ENCODE results near the gene COMMD1. TPM values are rescaled to one million over a fixed set of nuclear protein-coding genes. Genes with fewer than 3 reads are reported as not detected.
"Not testable (repeated sequence)": the region's sequence is repeated elsewhere in the genome, so short reads cannot be mapped to it uniquely, and the experiment has no call there.

The COMMD1 gene
- total and polyA plus RNA-seq, 2 donors (not counting 1 experiment from before 2014, with no cell fraction given) = 38.6 to 49.3 TPM

DNA sequence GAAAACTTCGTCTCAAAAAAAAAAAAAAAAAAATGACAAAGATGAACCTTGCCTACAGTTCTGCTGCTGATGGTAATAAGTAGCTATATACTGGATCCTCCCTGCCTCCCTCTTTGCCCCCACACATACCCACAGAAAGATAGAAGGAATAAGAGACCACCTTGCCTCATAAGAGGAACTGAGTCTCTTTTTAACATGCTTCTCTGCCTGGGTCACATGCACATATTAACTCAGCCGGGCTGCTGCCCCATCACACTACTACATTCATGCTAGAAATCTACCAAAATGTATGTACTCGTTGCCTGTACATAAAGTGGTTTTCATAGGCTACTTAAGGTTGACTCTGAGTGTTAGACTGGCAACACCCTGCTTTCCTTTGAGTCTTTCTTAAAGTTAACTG lies 211.5 kb downstream of the COMMD1 start:
- no peaks in the 10 kb centered on the region for H3K4me1 ChIP-seq (ENCODE audit: control insufficient read depth, extremely low read depth, insufficient read depth, low read length)
- H4K20me1 ChIP-seq (ENCODE audit: control insufficient read depth, extremely low read depth, insufficient read depth, low read length) = no peaks in the 10 kb centered on the region
- H3K27ac ChIP-seq (ENCODE audit: insufficient read depth, low read length) = no peak overlapping the region
- no peak overlapping the region for H3K4me2 ChIP-seq (ENCODE audit: extremely low read depth, insufficient read depth, low read length)
- no peaks in the 10 kb centered on the region for H3K79me2 ChIP-seq (ENCODE audit: control insufficient read depth, insufficient read depth, low read length)
- H3K27me3 ChIP-seq (ENCODE audit: control insufficient read depth, insufficient read depth, low read length) = no peaks in the 10 kb centered on the region
- no peaks in the 10 kb centered on the region for H3K36me3 ChIP-seq (ENCODE audit: control insufficient read depth, insufficient read depth, low read length)
- H3K9me3 ChIP-seq (ENCODE audit: control insufficient read depth, insufficient read depth, low read depth, low read length) = no peaks in the 10 kb centered on the region
- no peak overlapping the region for H3K9ac ChIP-seq (ENCODE audit: insufficient read depth, low read length)
- H2AFZ ChIP-seq (ENCODE audit: low read length) = no peak overlapping the region
- no peak overlapping the region for H3K4me3 ChIP-seq (replicated peaks in 1 of 4; ENCODE audit: control extremely low read depth in 1 of 4, insufficient read depth in 1 of 4, low read depth in 3 of 4, low read length in 4 of 4)
- TF ChIP-seq EZH2 (IDR thresholded peaks at IDR 0.05; ENCODE audit: low read length, missing control alignments) = no peak
- TF ChIP-seq, protein P1, sequence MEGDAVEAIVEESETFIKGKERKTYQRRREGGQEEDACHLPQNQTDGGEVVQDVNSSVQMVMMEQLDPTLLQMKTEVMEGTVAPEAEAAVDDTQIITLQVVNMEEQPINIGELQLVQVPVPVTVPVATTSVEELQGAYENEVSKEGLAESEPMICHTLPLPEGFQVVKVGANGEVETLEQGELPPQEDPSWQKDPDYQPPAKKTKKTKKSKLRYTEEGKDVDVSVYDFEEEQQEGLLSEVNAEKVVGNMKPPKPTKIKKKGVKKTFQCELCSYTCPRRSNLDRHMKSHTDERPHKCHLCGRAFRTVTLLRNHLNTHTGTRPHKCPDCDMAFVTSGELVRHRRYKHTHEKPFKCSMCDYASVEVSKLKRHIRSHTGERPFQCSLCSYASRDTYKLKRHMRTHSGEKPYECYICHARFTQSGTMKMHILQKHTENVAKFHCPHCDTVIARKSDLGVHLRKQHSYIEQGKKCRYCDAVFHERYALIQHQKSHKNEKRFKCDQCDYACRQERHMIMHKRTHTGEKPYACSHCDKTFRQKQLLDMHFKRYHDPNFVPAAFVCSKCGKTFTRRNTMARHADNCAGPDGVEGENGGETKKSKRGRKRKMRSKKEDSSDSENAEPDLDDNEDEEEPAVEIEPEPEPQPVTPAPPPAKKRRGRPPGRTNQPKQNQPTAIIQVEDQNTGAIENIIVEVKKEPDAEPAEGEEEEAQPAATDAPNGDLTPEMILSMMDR (conservative IDR thresholded peaks at IDR 0.05 in 1 of 2, IDR thresholded peaks at IDR 0.05 in 1 of 2; ENCODE audit: low read depth in 1 of 2, low read length in 2 of 2) = no peak
- no peak for DNase-seq (ENCODE audit: low read depth in 2 of 2)

DNA sequence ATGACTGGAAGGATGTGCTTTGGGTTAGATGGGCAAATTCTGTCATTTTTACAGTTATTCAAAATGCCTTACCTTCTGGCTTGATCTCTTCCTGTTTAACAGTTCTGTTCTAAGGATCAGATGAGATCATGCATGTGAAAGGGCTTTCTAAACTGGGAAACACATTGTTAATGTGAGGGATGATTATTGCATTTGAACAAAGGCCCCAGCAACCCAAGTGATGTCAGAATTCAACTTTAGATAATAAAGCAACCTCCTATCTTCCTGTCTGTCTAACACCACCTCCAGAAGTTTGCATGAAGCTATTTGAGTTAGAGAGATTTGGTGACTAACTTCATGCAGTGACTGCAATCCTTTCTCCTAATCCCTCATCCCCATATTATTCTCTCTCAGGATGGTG lies 212.7 kb downstream of the COMMD1 start:
- no peak overlapping the region for H3K27ac ChIP-seq (ENCODE audit: insufficient read depth, low read length)
- DNase-seq (ENCODE audit: low read depth in 2 of 2) = peak in 1 of 2 donors; percentile 13

GRCh38 chr2:62119311-62119974 lies 214.0 kb downstream of the COMMD1 start:
- Histone ChIP-seq H3K9me3 (ENCODE audit: control insufficient read depth, insufficient read depth, low read depth, low read length) (no peaks in the 10 kb centered on the region), H3K79me2 (ENCODE audit: control insufficient read depth, insufficient read depth, low read length) (no peaks in the 10 kb centered on the region), H4K20me1 (ENCODE audit: control insufficient read depth, extremely low read depth, insufficient read depth, low read length) (no peaks in the 10 kb centered on the region), H3K9ac (ENCODE audit: insufficient read depth, low read length) (no peak overlapping the region), H3K27me3 (ENCODE audit: control insufficient read depth, insufficient read depth, low read length) (no peaks in the 10 kb centered on the region), H3K27ac (ENCODE audit: insufficient read depth, low read length) (no peak overlapping the region), H3K4me2 (ENCODE audit: extremely low read depth, insufficient read depth, low read length) (no peak overlapping the region), H3K36me3 (ENCODE audit: control insufficient read depth, insufficient read depth, low read length) (no peaks in the 10 kb centered on the region), H3K4me3 (replicated peaks in 1 of 4; ENCODE audit: control extremely low read depth in 1 of 4, insufficient read depth in 1 of 4, low read depth in 3 of 4, low read length in 4 of 4) (no peak overlapping the region), H2AFZ (ENCODE audit: low read length) (no peak overlapping the region), H3K4me1 (ENCODE audit: control insufficient read depth, extremely low read depth, insufficient read depth, low read length) (no peaks in the 10 kb centered on the region)
- no peak for DNase-seq (ENCODE audit: low read depth in 2 of 2)
- TF ChIP-seq EZH2 (IDR thresholded peaks at IDR 0.05; ENCODE audit: low read length, missing control alignments) = no peak
- TF ChIP-seq, protein P1 (conservative IDR thresholded peaks at IDR 0.05 in 1 of 2, IDR thresholded peaks at IDR 0.05 in 1 of 2; ENCODE audit: low read depth in 1 of 2, low read length in 2 of 2) = no peak

More for the DNA sequence above, 212.7 kb downstream of the COMMD1 start:
- TF ChIP-seq, protein P1 (conservative IDR thresholded peaks at IDR 0.05 in 1 of 2, IDR thresholded peaks at IDR 0.05 in 1 of 2; ENCODE audit: low read depth in 1 of 2, low read length in 2 of 2) = no peak
- no peak for TF ChIP-seq EZH2 (IDR thresholded peaks at IDR 0.05; ENCODE audit: low read length, missing control alignments)
- Histone ChIP-seq H3K27me3 (ENCODE audit: control insufficient read depth, insufficient read depth, low read length) (no peaks in the 10 kb centered on the region), H3K9ac (ENCODE audit: insufficient read depth, low read length) (no peak overlapping the region), H3K36me3 (ENCODE audit: control insufficient read depth, insufficient read depth, low read length) (no peaks in the 10 kb centered on the region), H2AFZ (ENCODE audit: low read length) (no peak overlapping the region), H3K4me1 (ENCODE audit: control insufficient read depth, extremely low read depth, insufficient read depth, low read length) (no peaks in the 10 kb centered on the region), H3K4me3 (replicated peaks in 1 of 4; ENCODE audit: control extremely low read depth in 1 of 4, insufficient read depth in 1 of 4, low read depth in 3 of 4, low read length in 4 of 4) (no peak overlapping the region), H3K4me2 (ENCODE audit: extremely low read depth, insufficient read depth, low read length) (no peak overlapping the region), H3K9me3 (ENCODE audit: control insufficient read depth, insufficient read depth, low read depth, low read length) (no peaks in the 10 kb centered on the region), H3K79me2 (ENCODE audit: control insufficient read depth, insufficient read depth, low read length) (no peaks in the 10 kb centered on the region), H4K20me1 (ENCODE audit: control insufficient read depth, extremely low read depth, insufficient read depth, low read length) (no peaks in the 10 kb centered on the region)

- not testable (repeated sequence) for H3K27me3 ChIP-seq (ENCODE audit: control insufficient read depth, insufficient read depth, low read length); DNase-seq (ENCODE audit: low read depth in 2 of 2); H3K4me2 ChIP-seq (ENCODE audit: extremely low read depth, insufficient read depth, low read length); H3K9me3 ChIP-seq (ENCODE audit: control insufficient read depth, insufficient read depth, low read depth, low read length); H3K4me3 ChIP-seq (replicated peaks in 1 of 4; ENCODE audit: control extremely low read depth in 1 of 4, insufficient read depth in 1 of 4, low read depth in 3 of 4, low read length in 4 of 4); H3K9ac ChIP-seq (ENCODE audit: insufficient read depth, low read length); H3K36me3 ChIP-seq (ENCODE audit: control insufficient read depth, insufficient read depth, low read length); H3K27ac ChIP-seq (ENCODE audit: insufficient read depth, low read length); H3K79me2 ChIP-seq (ENCODE audit: control insufficient read depth, insufficient read depth, low read length); H2AFZ ChIP-seq (ENCODE audit: low read length); H3K4me1 ChIP-seq (ENCODE audit: control insufficient read depth, extremely low read depth, insufficient read depth, low read length); H4K20me1 ChIP-seq (ENCODE audit: control insufficient read depth, extremely low read depth, insufficient read depth, low read length)
These were observed 220.8 kb downstream of the COMMD1 start for GRCh38 chr2:62126239-62126638.
